K562 (cell line): ENCODE data around the gene CES1. TPM values are rescaled to one million over a fixed set of nuclear protein-coding genes. Genes with fewer than 3 reads are reported as not detected.
"Not testable (repeated sequence)": the region's sequence is repeated elsewhere in the genome, so short reads cannot be mapped to it uniquely, and the experiment has no call there.

Experiments used
- ATAC-seq: fragments of 200-7000 bp; cut with Tn5 transposase; 3 replicates; pipeline ENCODE4 v1.9.1; 2020; ENCODE audit warnings: moderate library complexity
- BruUV-seq: library from RNA; stranded (reverse); fragments of 400-500 nt; replicated peaks from 2 replicates; lab custom pipeline; 2021; lab: Mats Ljungman, UMichigan
- CTCF ChIA-PET: fragments of 300-600 bp; formaldehyde crosslinking; extraction: SDS; loops from one replicate; lab custom pipeline; 2021; ENCODE audit warnings: low intra/inter-chr PET ratio; lab: Yijun Ruan, JAX
- POLR2A ChIA-PET: fragments of 300-600, 350-650 bp; sonication (Branson Sonifier 250); formaldehyde crosslinking; extraction: SDS; loops from one replicate; lab custom pipeline; 2021; ENCODE audit warnings: antibody characterized with exemption, inconsistent platforms; lab: Yijun Ruan, JAX
- DNase-seq, 4 experiments: peaks; one replicate each; pipeline versions ENCODE4 v3.0.0 to v3.0.0-alpha.2; 2011 to 2018; ENCODE audit warnings: low spot score in 3 of 4, mixed read lengths in 3 of 4; ENCODE audit errors: extremely low read depth in 1 of 4
- FAIRE-seq: peaks from 2 replicates; lab custom pipeline; 2011; peaks lifted over from hg19 to GRCh38; lab: Jason Lieb, UNC
- H2AFZ ChIP-seq: 2 replicates; pipeline ENCODE4 v1.6.0; 2011; ENCODE audit warnings: low read depth, low read length, control low read depth, inconsistent platforms
- H3K27ac ChIP-seq: fragments of 200-600 bp; 3 replicates; pipeline ENCODE4 v1.8.0; 2011; ENCODE audit warnings: low read depth, mild to moderate bottlenecking, control low read depth, inconsistent platforms, low read length, moderate library complexity, mixed read lengths; ENCODE audit errors: extremely low read depth
- H3K27me3 ChIP-seq, 2 experiments: fragments of 300-600 bp in 1 of 2; 2 replicates in 1 of 2; 3 replicates in 1 of 2; pipeline versions ENCODE4 v1.6.0 to v1.8.0; 2011; ENCODE audit warnings: inconsistent platforms in 2 of 2, low read length in 2 of 2, mild to moderate bottlenecking in 1 of 2, mixed read lengths in 1 of 2, moderate library complexity in 1 of 2; ENCODE audit not compliant: control insufficient read depth in 2 of 2, insufficient read depth in 2 of 2
- H3K36me3 ChIP-seq: fragments of 300-600 bp; 3 replicates; pipeline ENCODE4 v1.8.0; 2011; ENCODE audit warnings: mild to moderate bottlenecking, low read length, inconsistent platforms; ENCODE audit not compliant: control insufficient read depth, insufficient read depth
- H3K4me1 ChIP-seq, 2 experiments: fragments of 200-600 bp in 1 of 2; replicated peaks in 1 of 2; 2 replicates in 1 of 2; 3 replicates in 1 of 2; pipeline versions ENCODE4 v1.5.1 to v1.8.0; 2011; ENCODE audit warnings: inconsistent platforms in 2 of 2, low read length in 2 of 2, mild to moderate bottlenecking in 1 of 2, mixed read lengths in 1 of 2, moderate library complexity in 1 of 2; ENCODE audit not compliant: control insufficient read depth in 2 of 2, insufficient read depth in 2 of 2
- H3K4me2 ChIP-seq: 2 replicates; pipeline ENCODE4 v1.6.1; 2011; ENCODE audit warnings: low read length, control low read depth, inconsistent platforms, mixed read lengths; ENCODE audit not compliant: insufficient read depth
- H3K4me3 ChIP-seq: fragments of 200-600 bp; sonication (generic), shearing (Covaris generic); 2 replicates; pipeline ENCODE4 v1.5.1; 2016; ENCODE audit warnings: control low read depth, inconsistent platforms
- H3K79me2 ChIP-seq: fragments of 200-600 bp; 3 replicates; pipeline ENCODE4 v1.8.0; 2011; ENCODE audit warnings: low read length, inconsistent platforms; ENCODE audit not compliant: control insufficient read depth, insufficient read depth
- H3K9ac ChIP-seq, 2 experiments: 2 replicates each; pipeline versions ENCODE4 v1.6.0 to v1.6.1; 2011; ENCODE audit warnings: low read depth in 2 of 2, low read length in 2 of 2, control low read depth in 1 of 2, inconsistent platforms in 1 of 2, mild to moderate bottlenecking in 1 of 2, mixed read lengths in 1 of 2; ENCODE audit not compliant: insufficient read depth in 1 of 2
- H3K9me1 ChIP-seq: one replicate; pipeline ENCODE4 v1.6.0; 2011; ENCODE audit warnings: inconsistent platforms, mild to moderate bottlenecking, low read length, moderate library complexity; ENCODE audit not compliant: control insufficient read depth, insufficient read depth
- H3K9me3 ChIP-seq: replicated peaks from 2 replicates; pipeline ENCODE4 v1.5.1; 2011; ENCODE audit warnings: low read depth, low read length, inconsistent platforms; ENCODE audit not compliant: control insufficient read depth, insufficient read depth
- H4K20me1 ChIP-seq: replicated peaks from 2 replicates; pipeline ENCODE4 v1.6.1; 2011; ENCODE audit warnings: low read length, inconsistent platforms, mixed read lengths; ENCODE audit not compliant: control insufficient read depth, insufficient read depth
- RCOR1 ChIP-seq, 2 experiments: IDR thresholded peaks; 2 replicates each; pipeline ENCODE4 v1.6.1; 2012; ENCODE audit warnings: low read depth in 2 of 2, low read length in 2 of 2, borderline replicate concordance in 1 of 2, improper control_type of control experiment in 1 of 2
- WGBS: fragments of 100-300 bp; shearing (Covaris generic); methylation state at CpG from one replicate; pipeline ENCODE4 v1.1.6; 2016; ENCODE audit warnings: low coverage, mixed read lengths; ENCODE audit not compliant: insufficient coverage; ENCODE audit errors: missing lambda C conversion rate; 5-methylcytosine and 5-hydroxymethylcytosine counted together
- in situ Hi-C: fragments of 300-500 bp; cut with MboI; formaldehyde crosslinking; loops from 4 replicates; pipeline ENCODE4 v1.15.0; 2018; ENCODE audit warnings: inconsistent platforms, mixed read lengths
- intact Hi-C: fragments of 100-400 bp; cut with micrococcal nuclease; formaldehyde crosslinking; loops from 2 replicates; pipeline ENCODE4 v1.14.2; 2022
- polyA plus RNA-seq, 8 experiments: library from polyadenylated mRNA; depleted of rRNA in 4 of 8; stranded (reverse) in 5 of 8; unstranded in 3 of 8; fragments of >200 nt; fragmentation: Nextera tagmentation in 2 of 8; fragmentation: Illumina TruSeq in 1 of 8; extraction: Ambion mirVana in 2 of 8; extraction: Trizol in 1 of 8; gene quantifications; 2 replicates each; pipeline versions ENCODE4 v1.2.1 to v1.2.3, GENCODE V29; 2011 to 2014; ENCODE audit warnings: inconsistent platforms in 1 of 8, missing spikeins in 1 of 8
- total RNA-seq, 7 experiments: library from RNA; depleted of rRNA in 6 of 7; stranded (reverse); fragments of >200 nt in 6 of 7; fragmentation: Illumina TruSeq in 2 of 7; extraction: Trizol in 2 of 7; gene quantifications; 2 replicates each; pipeline versions ENCODE4 v1.2.1 to v1.2.3, GENCODE V29; 2011 to 2021; ENCODE audit warnings: low replicate concordance in 1 of 7

The CES1 gene
- total and polyA plus RNA-seq, 9 of the 15 experiments (the other 6 are each of a cell fraction or from before 2014, with no cell fraction given) = 0.10 to 1.2 (median 0.16) TPM; not detected in 3

DNA sequence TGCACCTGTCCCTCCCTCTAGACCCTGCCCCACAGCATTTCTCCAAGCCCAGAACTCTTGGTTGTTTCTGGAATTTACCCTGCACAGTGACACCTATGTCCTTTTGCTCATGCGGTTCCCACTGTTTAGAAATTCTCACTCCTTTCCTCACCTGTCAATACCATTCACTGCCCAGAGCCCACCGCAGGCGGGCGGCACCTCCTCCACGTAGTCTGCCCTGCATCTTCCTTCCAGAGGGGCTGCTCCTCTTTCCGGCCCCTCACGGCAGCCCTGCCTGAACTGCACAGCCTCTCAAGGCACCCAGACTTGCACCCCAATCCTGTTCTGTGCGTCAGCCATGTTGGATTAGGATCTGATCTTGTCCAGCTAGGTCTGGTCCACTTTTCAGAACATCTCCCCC lies 51.4 kb downstream of the CES1 start:
- not testable (repeated sequence) for BruUV-seq

DNA sequence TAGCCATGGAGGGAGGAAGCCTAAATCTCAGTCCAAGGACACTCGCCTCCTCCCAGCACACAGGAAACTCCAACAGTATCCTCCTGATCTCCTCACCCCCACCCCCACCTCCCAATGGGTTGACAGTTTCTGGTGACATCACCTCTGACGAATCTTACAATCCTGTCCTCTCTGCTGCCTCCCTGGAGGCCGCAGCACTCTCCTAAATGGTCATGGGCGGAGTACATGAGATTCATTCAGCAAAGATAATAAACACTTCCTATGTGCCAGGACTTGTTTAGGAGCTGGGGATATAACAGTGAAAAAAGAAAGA lies 52.8 kb downstream of the CES1 start:
- H3K36me3 ChIP-seq, BruUV-seq, H3K9ac ChIP-seq, CTCF ChIA-PET, in situ Hi-C loops, H2AFZ ChIP-seq, H3K4me3 ChIP-seq, ATAC-seq, POLR2A ChIA-PET, FAIRE-seq, H3K9me3 ChIP-seq, H3K4me2 ChIP-seq, H3K9me1 ChIP-seq, H3K79me2 ChIP-seq, intact Hi-C loops, H4K20me1 ChIP-seq, H3K4me1 ChIP-seq, H3K27me3 ChIP-seq, DNase-seq, H3K27ac ChIP-seq: not testable (repeated sequence)
- 0 out of 4 replicates have a peak, but pooled peaks of 1 of the 2 experiments have one; percentile 4 for TF ChIP-seq RCOR1 (IDR thresholded peaks at IDR 0.05; ENCODE audit: borderline replicate concordance in 1 of 2, low read depth in 2 of 2, low read length in 2 of 2)
- WGBS = 0% methylated on average over 4 of the region's 4 CpGs

More for the DNA sequence above, 51.4 kb downstream of the CES1 start:
- FAIRE-seq, H3K4me3 ChIP-seq, H3K4me1 ChIP-seq, H3K27me3 ChIP-seq, H3K9ac ChIP-seq, H3K79me2 ChIP-seq, DNase-seq, in situ Hi-C loops, intact Hi-C loops, H3K9me1 ChIP-seq, POLR2A ChIA-PET, H4K20me1 ChIP-seq, CTCF ChIA-PET, H3K4me2 ChIP-seq, H3K36me3 ChIP-seq, H2AFZ ChIP-seq, ATAC-seq, H3K27ac ChIP-seq, H3K9me3 ChIP-seq: not testable (repeated sequence)
- 3% methylated on average over 6 of the region's 8 CpGs for WGBS
